ENCODE measurements around the gene MS4A6E. TPM values are rescaled to one million over a fixed set of nuclear protein-coding genes. Genes with fewer than 3 reads are reported as not detected.

The MS4A6E gene
- total RNA-seq, 1 experiment from 2014 or later, result not detected

DNA sequence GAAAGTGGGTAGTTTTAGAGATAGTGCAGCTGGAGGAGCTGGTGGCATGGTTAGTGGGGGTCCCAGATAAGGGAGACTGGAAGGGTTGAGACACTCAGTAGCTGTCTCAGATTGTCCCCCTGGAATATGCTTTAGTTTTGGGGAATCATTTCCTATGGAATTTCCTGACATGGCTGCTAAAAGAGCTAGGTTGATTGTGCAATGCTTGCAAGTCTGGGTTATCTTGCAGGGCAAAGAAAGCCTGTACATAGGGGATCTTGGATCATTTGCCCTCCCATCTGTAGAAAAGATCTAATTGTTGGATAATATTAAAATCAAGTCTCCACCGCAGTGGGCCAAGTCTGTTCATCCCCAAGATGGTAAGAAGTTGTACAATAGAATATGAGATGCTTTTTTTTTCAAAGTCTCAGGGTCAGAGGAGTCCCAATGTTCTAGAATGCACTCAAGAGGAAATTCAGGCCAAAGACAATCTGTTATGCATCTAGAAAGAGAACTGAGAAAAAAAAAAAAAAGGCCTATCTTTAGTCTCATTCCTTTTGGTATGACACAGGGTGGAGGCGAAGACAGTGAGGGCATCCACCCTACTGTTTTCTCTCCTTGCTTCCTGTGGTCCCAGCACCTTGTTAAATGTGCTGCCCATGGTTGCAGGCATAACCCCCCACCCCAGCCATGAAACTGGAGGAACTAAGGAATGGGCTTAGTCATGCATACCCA is 20.2 kb downstream of the MS4A6E start:
- no peak for TF ChIP-seq EZH2 (IDR thresholded peaks at IDR 0.05; ENCODE audit: borderline replicate concordance, low read depth, low read length, poor library complexity, severe bottlenecking)
- TF ChIP-seq, protein P1, sequence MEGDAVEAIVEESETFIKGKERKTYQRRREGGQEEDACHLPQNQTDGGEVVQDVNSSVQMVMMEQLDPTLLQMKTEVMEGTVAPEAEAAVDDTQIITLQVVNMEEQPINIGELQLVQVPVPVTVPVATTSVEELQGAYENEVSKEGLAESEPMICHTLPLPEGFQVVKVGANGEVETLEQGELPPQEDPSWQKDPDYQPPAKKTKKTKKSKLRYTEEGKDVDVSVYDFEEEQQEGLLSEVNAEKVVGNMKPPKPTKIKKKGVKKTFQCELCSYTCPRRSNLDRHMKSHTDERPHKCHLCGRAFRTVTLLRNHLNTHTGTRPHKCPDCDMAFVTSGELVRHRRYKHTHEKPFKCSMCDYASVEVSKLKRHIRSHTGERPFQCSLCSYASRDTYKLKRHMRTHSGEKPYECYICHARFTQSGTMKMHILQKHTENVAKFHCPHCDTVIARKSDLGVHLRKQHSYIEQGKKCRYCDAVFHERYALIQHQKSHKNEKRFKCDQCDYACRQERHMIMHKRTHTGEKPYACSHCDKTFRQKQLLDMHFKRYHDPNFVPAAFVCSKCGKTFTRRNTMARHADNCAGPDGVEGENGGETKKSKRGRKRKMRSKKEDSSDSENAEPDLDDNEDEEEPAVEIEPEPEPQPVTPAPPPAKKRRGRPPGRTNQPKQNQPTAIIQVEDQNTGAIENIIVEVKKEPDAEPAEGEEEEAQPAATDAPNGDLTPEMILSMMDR (conservative IDR thresholded peaks at IDR 0.05; ENCODE audit: low read depth, low read length), result no peak
- no peak for DNase-seq (ENCODE audit: low spot score)

GRCh38 chr11:60348116-60348515 is 21.1 kb downstream of the MS4A6E start:
- H3K36me3 ChIP-seq (ENCODE audit: insufficient read depth, low read length, poor library complexity, severe bottlenecking), result no peaks in the 10 kb centered on the region
- ChIA-PET POLR2A (ENCODE audit: low non-redundant PET) (no interaction called here), CTCF (no interaction called here)
- DNase-seq (ENCODE audit: low spot score), result no peak
- H3K4me3 ChIP-seq (ENCODE audit: low read depth, low read length, poor library complexity, severe bottlenecking), result no peak overlapping the region
- intact Hi-C loops (cut with micrococcal nuclease; ENCODE audit: unreplicated experiment), result no loop called here
- no TSS peak for BruUV-seq (replicated peaks)
- no peaks in the 10 kb centered on the region for H3K9me3 ChIP-seq (ENCODE audit: low read depth, low read length, poor library complexity, severe bottlenecking)
- TF ChIP-seq, protein P1 (conservative IDR thresholded peaks at IDR 0.05; ENCODE audit: low read depth, low read length), result no peak
- no peak for TF ChIP-seq EZH2 (IDR thresholded peaks at IDR 0.05; ENCODE audit: borderline replicate concordance, low read depth, low read length, poor library complexity, severe bottlenecking)
- H3K4me1 ChIP-seq (ENCODE audit: insufficient read depth, low read length, poor library complexity, severe bottlenecking), result no peaks in the 10 kb centered on the region
- peaks cover 8% of the 10 kb centered on the region for H3K27me3 ChIP-seq (replicated peaks; ENCODE audit: insufficient read depth, low read depth, low read length, poor library complexity)
- no peak overlapping the region for H3K27ac ChIP-seq (ENCODE audit: low read depth, low read length, poor library complexity, severe bottlenecking)

More for the DNA sequence above, 20.2 kb downstream of the MS4A6E start:
- CTCF ChIA-PET, result no interaction called here
- peaks cover 8% of the 10 kb centered on the region for H3K27me3 ChIP-seq (replicated peaks; ENCODE audit: insufficient read depth, low read depth, low read length, poor library complexity)
- no TSS peak for BruUV-seq (replicated peaks)
- POLR2A ChIA-PET (ENCODE audit: low non-redundant PET), result no interaction called here
- no peak overlapping the region for H3K27ac ChIP-seq (ENCODE audit: low read depth, low read length, poor library complexity, severe bottlenecking)
- intact Hi-C loops (cut with micrococcal nuclease; ENCODE audit: unreplicated experiment), result no loop called here
- H3K4me1 ChIP-seq (ENCODE audit: insufficient read depth, low read length, poor library complexity, severe bottlenecking), result no peaks in the 10 kb centered on the region
- H3K9me3 ChIP-seq (ENCODE audit: low read depth, low read length, poor library complexity, severe bottlenecking), result no peaks in the 10 kb centered on the region
- no peak overlapping the region for H3K4me3 ChIP-seq (ENCODE audit: low read depth, low read length, poor library complexity, severe bottlenecking)
- no peaks in the 10 kb centered on the region for H3K36me3 ChIP-seq (ENCODE audit: insufficient read depth, low read length, poor library complexity, severe bottlenecking)

DNA sequence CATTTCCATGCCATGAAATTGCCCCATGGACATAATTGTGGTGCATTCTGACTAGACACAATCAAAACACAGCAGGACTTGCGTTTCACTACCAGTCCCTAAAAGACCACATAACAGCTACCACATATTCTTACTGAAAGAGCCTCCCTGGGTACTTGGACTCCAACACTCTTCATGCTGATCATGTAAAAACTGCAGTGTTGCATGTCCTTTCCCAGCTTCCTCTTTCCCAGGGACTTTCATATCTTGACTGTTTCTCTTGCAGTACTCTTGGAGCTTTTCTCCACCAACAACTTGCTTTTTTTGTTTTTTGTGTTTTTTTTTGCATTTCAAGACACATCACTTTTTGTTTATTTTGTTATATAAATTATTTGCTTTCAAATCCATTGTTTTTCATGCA is 22.9 kb downstream of the MS4A6E start:
- DNase-seq (ENCODE audit: low spot score), result no peak
- POLR2A ChIA-PET (ENCODE audit: low non-redundant PET), result no interaction called here
- no TSS peak for BruUV-seq (replicated peaks)
- no peaks in the 10 kb centered on the region for H3K36me3 ChIP-seq (ENCODE audit: insufficient read depth, low read length, poor library complexity, severe bottlenecking)
- TF ChIP-seq EZH2 (IDR thresholded peaks at IDR 0.05; ENCODE audit: borderline replicate concordance, low read depth, low read length, poor library complexity, severe bottlenecking), result no peak
- TF ChIP-seq, protein P1 (conservative IDR thresholded peaks at IDR 0.05; ENCODE audit: low read depth, low read length), result no peak
- CTCF ChIA-PET, result no interaction called here
- peaks cover 8% of the 10 kb centered on the region for H3K27me3 ChIP-seq (replicated peaks; ENCODE audit: insufficient read depth, low read depth, low read length, poor library complexity)
- no peak overlapping the region for H3K4me3 ChIP-seq (ENCODE audit: low read depth, low read length, poor library complexity, severe bottlenecking)
- intact Hi-C loops (cut with micrococcal nuclease; ENCODE audit: unreplicated experiment), result no loop called here
- H3K4me1 ChIP-seq (ENCODE audit: insufficient read depth, low read length, poor library complexity, severe bottlenecking), result no peaks in the 10 kb centered on the region
- no peaks in the 10 kb centered on the region for H3K9me3 ChIP-seq (ENCODE audit: low read depth, low read length, poor library complexity, severe bottlenecking)
- no peak overlapping the region for H3K27ac ChIP-seq (ENCODE audit: low read depth, low read length, poor library complexity, severe bottlenecking)

All from A673 (cell line).